ENCODE measurements around the gene SEMA3F. TPM values are rescaled to one million over a fixed set of nuclear protein-coding genes. Genes with fewer than 3 reads are reported as not detected.

The SEMA3F gene
- total and polyA plus RNA-seq, 10 of the 15 experiments (the other 5 are each of a cell fraction or from before 2014, with no cell fraction given) = 0.08 to 0.28 (median 0.12) TPM; not detected in 6

DNA sequence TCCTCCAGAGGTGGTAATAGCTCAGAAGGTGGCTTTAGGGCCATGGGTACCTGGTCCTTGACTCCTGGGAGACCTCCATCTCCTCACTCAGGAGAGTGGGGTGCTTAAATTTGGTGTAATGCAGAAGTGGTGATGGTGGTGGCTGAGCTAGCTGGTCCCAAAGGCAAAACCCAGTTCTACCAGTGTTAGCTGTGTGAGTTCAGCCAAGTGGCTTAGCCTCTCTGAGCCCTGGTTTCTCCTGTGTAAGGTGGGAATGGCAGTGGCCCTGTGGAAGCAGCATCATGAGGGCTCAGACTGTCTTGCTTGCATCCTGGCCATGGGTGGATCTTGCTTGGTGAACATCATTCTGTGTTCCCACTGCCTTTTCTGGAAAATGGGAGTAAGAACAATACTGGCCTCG is 9.4 kb downstream of the SEMA3F start:
- in situ Hi-C loops (cut with MboI) (no loop called here), intact Hi-C loops (cut with micrococcal nuclease; ENCODE audit: unreplicated experiment) (no loop called here)
- Histone ChIP-seq H3K4me2 (ENCODE audit: control insufficient read depth, insufficient read depth) (no peak overlapping the region), H3K9ac (ENCODE audit: control insufficient read depth, insufficient read depth, low read length) (no peak overlapping the region), H3K4me3 (no peak overlapping the region), H3K4me1 (ENCODE audit: control insufficient read depth, insufficient read depth, low read length) (no peaks in the 10 kb centered on the region), H3K36me3 (ENCODE audit: control insufficient read depth in 2 of 2, insufficient read depth in 2 of 2, low read length in 1 of 2) (no peaks in the 10 kb centered on the region), H3K79me2 (ENCODE audit: control insufficient read depth, insufficient read depth, low read length) (no peaks in the 10 kb centered on the region), H3K27ac (ENCODE audit: control insufficient read depth, insufficient read depth) (no peak overlapping the region), H4K20me1 (ENCODE audit: control insufficient read depth, insufficient read depth) (no peaks in the 10 kb centered on the region; the same call in 1 of the 2 replicates), H3K27me3 (replicated peaks in 1 of 2; ENCODE audit: control insufficient read depth in 2 of 2, insufficient read depth in 2 of 2, low read length in 1 of 2) (no peaks in the 10 kb centered on the region; a peak in 1 of 4 replicates), H2AFZ (ENCODE audit: control insufficient read depth, low read depth, low read length) (no peak overlapping the region), H3K9me3 (replicated peaks; ENCODE audit: control insufficient read depth, insufficient read depth, low read length) (no peaks in the 10 kb centered on the region)
- RAD21 ChIA-PET (ENCODE audit: unreplicated experiment) = no interaction called here
- WGBS (ENCODE audit: insufficient coverage, insufficient replicate concordance, low lambda C conversion rate, missing lambda C conversion rate) = 0% methylated on average over 1 of the region's 1 CpG
- no TSS peak for BruUV-seq (replicated peaks)
- SMC1A ChIA-PET (ENCODE audit: uncharacterized antibody, unreplicated experiment) = no interaction called here
- POLR2A ChIA-PET = interaction anchor here (0.5 kb wide), 1 partner anchor 1497 kb away, joined by 7 read pairs; no protein-coding TSS in a partner anchor
- ATAC-seq = no peak
- CTCF ChIA-PET = no interaction called here
- no peak for DNase-seq (ENCODE audit: low read depth, low spot score)
- TF ChIP-seq TCF3 (IDR thresholded peaks at IDR 0.05; ENCODE audit: borderline replicate concordance, insufficient read depth, low read depth, low read length) = no peak
- no peak for TF ChIP-seq TCF7 (IDR thresholded peaks at IDR 0.05; ENCODE audit: borderline replicate concordance)
- TF ChIP-seq MEF2A (IDR thresholded peaks at IDR 0.05; ENCODE audit: insufficient read depth, low read depth, low read length) = no peak
- TF ChIP-seq RUNX3 (IDR thresholded peaks at IDR 0.05; ENCODE audit: low read length) = no peak
- no peak for TF ChIP-seq CBFB (IDR thresholded peaks at IDR 0.05; ENCODE audit: low read depth)
- TF ChIP-seq, protein P1, sequence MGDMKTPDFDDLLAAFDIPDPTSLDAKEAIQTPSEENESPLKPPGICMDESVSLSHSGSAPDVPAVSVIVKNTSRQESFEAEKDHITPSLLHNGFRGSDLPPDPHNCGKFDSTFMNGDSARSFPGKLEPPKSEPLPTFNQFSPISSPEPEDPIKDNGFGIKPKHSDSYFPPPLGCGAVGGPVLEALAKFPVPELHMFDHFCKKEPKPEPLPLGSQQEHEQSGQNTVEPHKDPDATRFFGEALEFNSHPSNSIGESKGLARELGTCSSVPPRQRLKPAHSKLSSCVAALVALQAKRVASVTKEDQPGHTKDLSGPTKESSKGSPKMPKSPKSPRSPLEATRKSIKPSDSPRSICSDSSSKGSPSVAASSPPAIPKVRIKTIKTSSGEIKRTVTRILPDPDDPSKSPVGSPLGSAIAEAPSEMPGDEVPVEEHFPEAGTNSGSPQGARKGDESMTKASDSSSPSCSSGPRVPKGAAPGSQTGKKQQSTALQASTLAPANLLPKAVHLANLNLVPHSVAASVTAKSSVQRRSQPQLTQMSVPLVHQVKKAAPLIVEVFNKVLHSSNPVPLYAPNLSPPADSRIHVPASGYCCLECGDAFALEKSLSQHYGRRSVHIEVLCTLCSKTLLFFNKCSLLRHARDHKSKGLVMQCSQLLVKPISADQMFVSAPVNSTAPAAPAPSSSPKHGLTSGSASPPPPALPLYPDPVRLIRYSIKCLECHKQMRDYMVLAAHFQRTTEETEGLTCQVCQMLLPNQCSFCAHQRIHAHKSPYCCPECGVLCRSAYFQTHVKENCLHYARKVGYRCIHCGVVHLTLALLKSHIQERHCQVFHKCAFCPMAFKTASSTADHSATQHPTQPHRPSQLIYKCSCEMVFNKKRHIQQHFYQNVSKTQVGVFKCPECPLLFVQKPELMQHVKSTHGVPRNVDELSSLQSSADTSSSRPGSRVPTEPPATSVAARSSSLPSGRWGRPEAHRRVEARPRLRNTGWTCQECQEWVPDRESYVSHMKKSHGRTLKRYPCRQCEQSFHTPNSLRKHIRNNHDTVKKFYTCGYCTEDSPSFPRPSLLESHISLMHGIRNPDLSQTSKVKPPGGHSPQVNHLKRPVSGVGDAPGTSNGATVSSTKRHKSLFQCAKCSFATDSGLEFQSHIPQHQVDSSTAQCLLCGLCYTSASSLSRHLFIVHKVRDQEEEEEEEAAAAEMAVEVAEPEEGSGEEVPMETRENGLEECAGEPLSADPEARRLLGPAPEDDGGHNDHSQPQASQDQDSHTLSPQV (IDR thresholded peaks at IDR 0.05) = no peak
- TF ChIP-seq CBX3 (IDR thresholded peaks at IDR 0.05; ENCODE audit: borderline replicate concordance, low read depth) = no peak
- TF ChIP-seq CREB1 (IDR thresholded peaks at IDR 0.05; ENCODE audit: low read depth) = no peak
- TF ChIP-seq, protein P2, sequence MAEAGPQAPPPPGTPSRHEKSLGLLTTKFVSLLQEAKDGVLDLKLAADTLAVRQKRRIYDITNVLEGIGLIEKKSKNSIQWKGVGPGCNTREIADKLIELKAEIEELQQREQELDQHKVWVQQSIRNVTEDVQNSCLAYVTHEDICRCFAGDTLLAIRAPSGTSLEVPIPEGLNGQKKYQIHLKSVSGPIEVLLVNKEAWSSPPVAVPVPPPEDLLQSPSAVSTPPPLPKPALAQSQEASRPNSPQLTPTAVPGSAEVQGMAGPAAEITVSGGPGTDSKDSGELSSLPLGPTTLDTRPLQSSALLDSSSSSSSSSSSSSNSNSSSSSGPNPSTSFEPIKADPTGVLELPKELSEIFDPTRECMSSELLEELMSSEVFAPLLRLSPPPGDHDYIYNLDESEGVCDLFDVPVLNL (IDR thresholded peaks at IDR 0.05; ENCODE audit: low read depth, low read length) = no peak
- TF ChIP-seq EED (IDR thresholded peaks at IDR 0.05; ENCODE audit: low read depth) = no peak
- no peak for TF ChIP-seq NR2C1 (IDR thresholded peaks at IDR 0.05)
- TF ChIP-seq ZNF217 (IDR thresholded peaks at IDR 0.05) = no peak
- FAIRE-seq = no peak
